Measurements from ENCODE around the gene PITPNM3.
"Not testable (repeated sequence)": the region's sequence is repeated elsewhere in the genome, so short reads cannot be mapped to it uniquely, and the experiment has no call there.

The PITPNM3 gene

GRCh38 chr17:6497496-6498221, 58.7 kb downstream of the PITPNM3 start:
- DNase-seq: no peak

- no peak for DNase-seq
Measured at GRCh38 chr17:6496640-6497441, 59.5 kb downstream of the PITPNM3 start.

GRCh38 chr17:6496116-6496481, 60.3 kb downstream of the PITPNM3 start:
- no peak for DNase-seq

- DNase-seq: no peak
Measured at GRCh38 chr17:6495450-6496115, 60.8 kb downstream of the PITPNM3 start.

- no peak for DNase-seq
Measured at GRCh38 chr17:6494239-6494941, 62.0 kb downstream of the PITPNM3 start.

GRCh38 chr17:6492892-6493674, 63.3 kb downstream of the PITPNM3 start:
- DNase-seq: no peak

- no peak for DNase-seq
Measured at GRCh38 chr17:6491071-6491700, 65.2 kb downstream of the PITPNM3 start.

- DNase-seq: no peak
Measured at GRCh38 chr17:6489016-6489550, 67.3 kb downstream of the PITPNM3 start.

GRCh38 chr17:6488008-6488539, 68.3 kb downstream of the PITPNM3 start:
- no peak for DNase-seq

- no peak for DNase-seq
Measured at GRCh38 chr17:6487251-6488007, 68.9 kb downstream of the PITPNM3 start.

- DNase-seq: no peak
Measured at GRCh38 chr17:6485646-6486412, 70.5 kb downstream of the PITPNM3 start.

GRCh38 chr17:6483507-6483906, 72.8 kb downstream of the PITPNM3 start:
- DNase-seq: no peak

GRCh38 chr17:6482796-6483195, 73.6 kb downstream of the PITPNM3 start:
- not testable (repeated sequence) for DNase-seq

- DNase-seq: no peak
Measured at GRCh38 chr17:6482105-6482455, 74.3 kb downstream of the PITPNM3 start.

- no peak for DNase-seq
Measured at GRCh38 chr17:6480303-6480675, 76.1 kb downstream of the PITPNM3 start.

GRCh38 chr17:6479622-6480302, 76.6 kb downstream of the PITPNM3 start:
- DNase-seq: no peak

GRCh38 chr17:6478486-6478885, 77.9 kb downstream of the PITPNM3 start:
- DNase-seq: no peak

- DNase-seq: no peak
Measured at GRCh38 chr17:6477831-6478383, 78.4 kb downstream of the PITPNM3 start.

GRCh38 chr17:6476810-6477179, 79.6 kb downstream of the PITPNM3 start:
- no peak for DNase-seq
